ENCODE data around the gene BTK. TPM values are rescaled to one million over a fixed set of nuclear protein-coding genes. Genes with fewer than 3 reads are reported as not detected.
A peak's percentile ranks its signal among the peaks of the same experiment; 100 is the strongest.

Gene BTK
- total and polyA plus RNA-seq, 9 of the 15 experiments (the other 6 are each of a cell fraction or from before 2014, with no cell fraction given), result 14.9 to 93.4 (median 65.2) TPM

DNA sequence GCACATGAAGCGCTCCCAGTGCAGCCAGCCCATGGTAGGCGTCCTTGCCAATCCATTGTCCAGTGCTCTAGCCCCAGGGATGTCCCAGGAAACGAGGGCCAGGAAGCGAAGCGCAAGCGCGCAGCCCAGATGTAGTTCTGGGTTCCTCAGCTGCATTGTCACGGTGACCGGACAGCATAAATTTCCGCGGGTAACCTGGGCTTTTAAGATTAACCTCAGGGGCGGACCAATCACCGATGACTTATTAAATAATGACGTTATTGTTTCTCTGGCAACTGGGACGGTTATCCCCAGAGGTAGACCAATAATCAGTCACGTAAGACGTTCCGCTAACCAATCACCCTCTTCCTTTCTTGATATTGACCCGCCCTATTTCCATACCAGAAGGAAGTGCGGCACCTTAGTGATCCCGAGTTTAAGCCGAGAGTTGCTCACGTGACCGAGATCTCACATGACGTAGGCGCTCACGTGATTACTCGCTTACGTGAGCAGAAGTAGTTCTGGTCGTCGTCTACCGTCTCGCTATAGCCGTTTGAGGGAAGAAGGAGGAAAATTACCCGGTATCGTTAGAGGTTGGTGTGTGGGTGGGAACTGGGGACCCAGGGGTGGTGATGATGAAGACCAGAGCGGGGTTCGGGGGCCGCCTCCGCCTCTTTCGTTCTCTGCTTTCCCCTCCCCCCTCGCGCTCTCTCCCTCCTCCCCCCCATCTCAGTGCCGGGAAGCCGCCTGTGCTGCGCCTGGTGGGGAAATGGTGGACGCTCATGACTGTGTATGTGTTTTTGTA, 21.9 kb upstream of the BTK start, which contains the start of the genes GLA and HNRNPH2 (continued):
- no peak for TF ChIP-seq ATF1 (CRISPR knock-in tag; IDR thresholded peaks at IDR 0.05)
- peak; percentile 98 for TF ChIP-seq ATF1 (tag; IDR thresholded peaks at IDR 0.05)
- peak; percentile 79 for TF ChIP-seq NCOR1 (IDR thresholded peaks at IDR 0.05)
- no peak for TF ChIP-seq ERF (CRISPR knock-in tag; IDR thresholded peaks at IDR 0.05)
- TF ChIP-seq BCL6 (CRISPR knock-in tag; IDR thresholded peaks at IDR 0.05), result no peak
- TF ChIP-seq, protein P1, sequence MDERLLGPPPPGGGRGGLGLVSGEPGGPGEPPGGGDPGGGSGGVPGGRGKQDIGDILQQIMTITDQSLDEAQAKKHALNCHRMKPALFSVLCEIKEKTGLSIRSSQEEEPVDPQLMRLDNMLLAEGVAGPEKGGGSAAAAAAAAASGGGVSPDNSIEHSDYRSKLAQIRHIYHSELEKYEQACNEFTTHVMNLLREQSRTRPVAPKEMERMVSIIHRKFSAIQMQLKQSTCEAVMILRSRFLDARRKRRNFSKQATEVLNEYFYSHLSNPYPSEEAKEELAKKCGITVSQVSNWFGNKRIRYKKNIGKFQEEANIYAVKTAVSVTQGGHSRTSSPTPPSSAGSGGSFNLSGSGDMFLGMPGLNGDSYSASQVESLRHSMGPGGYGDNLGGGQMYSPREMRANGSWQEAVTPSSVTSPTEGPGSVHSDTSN (CRISPR knock-in tag; IDR thresholded peaks at IDR 0.05; ENCODE audit: low read depth), result no peak
- TF ChIP-seq, protein P1 (tag; conservative IDR thresholded peaks at IDR 0.05; ENCODE audit: low read depth), result peak; percentile 74
- no peak for TF ChIP-seq ZNF134 (CRISPR knock-in tag; conservative IDR thresholded peaks at IDR 0.05)
- TF ChIP-seq GTF2E2 (tag; IDR thresholded peaks at IDR 0.05), result 0 out of 2 replicates have a peak, but pooled peaks have one; percentile 28
- TF ChIP-seq MCM2 (IDR thresholded peaks at IDR 0.05; ENCODE audit: low read depth), result no peak
- TF ChIP-seq DPF2 (IDR thresholded peaks at IDR 0.05), result peak; percentile 33; the same call in 1 of the 2 replicates
- TF ChIP-seq TARDBP (IDR thresholded peaks at IDR 0.05), result peak; percentile 41; the same call in 1 of the 2 replicates
- TF ChIP-seq, protein P2, sequence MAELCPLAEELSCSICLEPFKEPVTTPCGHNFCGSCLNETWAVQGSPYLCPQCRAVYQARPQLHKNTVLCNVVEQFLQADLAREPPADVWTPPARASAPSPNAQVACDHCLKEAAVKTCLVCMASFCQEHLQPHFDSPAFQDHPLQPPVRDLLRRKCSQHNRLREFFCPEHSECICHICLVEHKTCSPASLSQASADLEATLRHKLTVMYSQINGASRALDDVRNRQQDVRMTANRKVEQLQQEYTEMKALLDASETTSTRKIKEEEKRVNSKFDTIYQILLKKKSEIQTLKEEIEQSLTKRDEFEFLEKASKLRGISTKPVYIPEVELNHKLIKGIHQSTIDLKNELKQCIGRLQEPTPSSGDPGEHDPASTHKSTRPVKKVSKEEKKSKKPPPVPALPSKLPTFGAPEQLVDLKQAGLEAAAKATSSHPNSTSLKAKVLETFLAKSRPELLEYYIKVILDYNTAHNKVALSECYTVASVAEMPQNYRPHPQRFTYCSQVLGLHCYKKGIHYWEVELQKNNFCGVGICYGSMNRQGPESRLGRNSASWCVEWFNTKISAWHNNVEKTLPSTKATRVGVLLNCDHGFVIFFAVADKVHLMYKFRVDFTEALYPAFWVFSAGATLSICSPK (IDR thresholded peaks at IDR 0.05; ENCODE audit: borderline replicate concordance), result no peak
- TF ChIP-seq SIN3B (IDR thresholded peaks at IDR 0.05; ENCODE audit: low read depth), result peak; percentile 93
- no peak for TF ChIP-seq SRSF7 (optimal IDR thresholded peaks at IDR 0.05; ENCODE audit: low read depth, low read length)
- TF ChIP-seq BRD4 (IDR thresholded peaks at IDR 0.05), result 0 out of 2 replicates have a peak, but pooled peaks have one; percentile 72
- TF ChIP-seq ZNF586 (CRISPR knock-in tag; conservative IDR thresholded peaks at IDR 0.05), result no peak
- TF ChIP-seq ZC3H4 (CRISPR knock-in tag; IDR thresholded peaks at IDR 0.05; ENCODE audit: borderline replicate concordance), result no peak
- no peak for TF ChIP-seq NFATC3 (IDR thresholded peaks at IDR 0.05)
- peak; percentile 39; the same call in 1 of the 2 replicates for TF ChIP-seq MEF2D (tag; conservative IDR thresholded peaks at IDR 0.05; ENCODE audit: low read depth)
- TF ChIP-seq BDP1 (IDR thresholded peaks at IDR 0.05; ENCODE audit: insufficient read depth, insufficient read length), result no peak
- TF ChIP-seq, protein P3, sequence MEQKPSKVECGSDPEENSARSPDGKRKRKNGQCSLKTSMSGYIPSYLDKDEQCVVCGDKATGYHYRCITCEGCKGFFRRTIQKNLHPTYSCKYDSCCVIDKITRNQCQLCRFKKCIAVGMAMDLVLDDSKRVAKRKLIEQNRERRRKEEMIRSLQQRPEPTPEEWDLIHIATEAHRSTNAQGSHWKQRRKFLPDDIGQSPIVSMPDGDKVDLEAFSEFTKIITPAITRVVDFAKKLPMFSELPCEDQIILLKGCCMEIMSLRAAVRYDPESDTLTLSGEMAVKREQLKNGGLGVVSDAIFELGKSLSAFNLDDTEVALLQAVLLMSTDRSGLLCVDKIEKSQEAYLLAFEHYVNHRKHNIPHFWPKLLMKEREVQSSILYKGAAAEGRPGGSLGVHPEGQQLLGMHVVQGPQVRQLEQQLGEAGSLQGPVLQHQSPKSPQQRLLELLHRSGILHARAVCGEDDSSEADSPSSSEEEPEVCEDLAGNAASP (IDR thresholded peaks at IDR 0.05), result no peak
- TF ChIP-seq HDAC6 (IDR thresholded peaks at IDR 0.05; ENCODE audit: low read depth, low read length), result no peak
- TF ChIP-seq RBBP5 (IDR thresholded peaks at IDR 0.05; ENCODE audit: borderline replicate concordance, insufficient read depth, low read length, poor library complexity, severe bottlenecking), result no peak
- TF ChIP-seq, protein P4, sequence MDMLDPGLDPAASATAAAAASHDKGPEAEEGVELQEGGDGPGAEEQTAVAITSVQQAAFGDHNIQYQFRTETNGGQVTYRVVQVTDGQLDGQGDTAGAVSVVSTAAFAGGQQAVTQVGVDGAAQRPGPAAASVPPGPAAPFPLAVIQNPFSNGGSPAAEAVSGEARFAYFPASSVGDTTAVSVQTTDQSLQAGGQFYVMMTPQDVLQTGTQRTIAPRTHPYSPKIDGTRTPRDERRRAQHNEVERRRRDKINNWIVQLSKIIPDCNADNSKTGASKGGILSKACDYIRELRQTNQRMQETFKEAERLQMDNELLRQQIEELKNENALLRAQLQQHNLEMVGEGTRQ (CRISPR knock-in tag; IDR thresholded peaks at IDR 0.05), result peak; percentile 98
